Activated CD4-positive, alpha-beta memory T cell treated with anti-CD3 and anti-CD28 coated beads, Interleukin-2, amount 10 ng/mL, durations not matched to agents 7 days and 5 days (primary cell): Measurements from ENCODE around the gene BATF3. TPM values are rescaled to one million over a fixed set of nuclear protein-coding genes. Genes with fewer than 3 reads are reported as not detected.
A peak's percentile ranks its signal among the peaks of the same experiment; 100 is the strongest.
"Not testable (repeated sequence)": the region's sequence is repeated elsewhere in the genome, so short reads cannot be mapped to it uniquely, and the experiment has no call there.

Experiments
- CTCF ChIA-PET: fragments of 350-600 bp; sonication (Branson Sonifier 250); formaldehyde crosslinking; loops from one replicate; lab custom pipeline; 2021; ENCODE audit warnings: antibody characterized with exemption, inconsistent platforms; lab: Charles Lee
- POLR2A ChIA-PET: fragments of 350-600 bp; sonication (Branson Sonifier 250); formaldehyde crosslinking; loops from one replicate; lab custom pipeline; 2021; ENCODE audit warnings: antibody characterized with exemption; lab: Charles Lee
- DNase-seq: peaks from one replicate; pipeline ENCODE4 v3.0.0-alpha.2; 2020
- H3K27ac Mint-ChIP-seq: one replicate; pipeline ENCODE4 v1.8.0; 2021; ENCODE audit warnings: mild to moderate bottlenecking, mixed read lengths
- H3K27me3 Mint-ChIP-seq: one replicate; pipeline ENCODE4 v1.8.0; 2021; ENCODE audit warnings: mixed read lengths
- H3K36me3 Mint-ChIP-seq: one replicate; pipeline ENCODE4 v1.8.0; 2021; ENCODE audit warnings: low read depth, mixed read lengths
- H3K4me1 Mint-ChIP-seq: one replicate; pipeline ENCODE4 v1.8.0; 2021; ENCODE audit warnings: mixed read lengths
- H3K4me3 Mint-ChIP-seq: one replicate; pipeline ENCODE4 v1.8.0; 2021; ENCODE audit warnings: mild to moderate bottlenecking, mixed read lengths
- H3K9me3 Mint-ChIP-seq: one replicate; pipeline ENCODE4 v1.8.0; 2021; ENCODE audit warnings: mixed read lengths
- total RNA-seq, 2 experiments: library from RNA; stranded (reverse); gene quantifications; one replicate each; pipeline ENCODE4 v1.2.3, GENCODE V29; 2021

The BATF3 gene
- total RNA-seq, 2 experiments from 2014 or later: 56.5 to 56.7 TPM

- H3K4me1 Mint-ChIP-seq: peaks cover 61% of the 10 kb centered on the region
- H3K4me3 Mint-ChIP-seq: peak overlapping the region; percentile 66
- peaks cover 38% of the 10 kb centered on the region for H3K36me3 Mint-ChIP-seq
- POLR2A ChIA-PET: interaction anchor here (0.8 to 2.6 kb wide), 12 partner anchors 9 to 114 kb away, joined by 3 to 10 read pairs (median 4); partner anchors contain the start of gene ATF3
- peaks cover 11% of the 10 kb centered on the region for H3K9me3 Mint-ChIP-seq
- CTCF ChIA-PET: interaction anchor here (0.7 to 3.8 kb wide), 10 partner anchors 16 to 272 kb away, joined by 3 to 27 read pairs (median 4); no protein-coding TSS in a partner anchor
- DNase-seq: no peak
- no peaks in the 10 kb centered on the region for H3K27me3 Mint-ChIP-seq
- H3K27ac Mint-ChIP-seq: peak overlapping the region; percentile 92
Observed at GRCh38 chr1:212722270-212722957, 22.8 kb upstream of the BATF3 start.

DNA sequence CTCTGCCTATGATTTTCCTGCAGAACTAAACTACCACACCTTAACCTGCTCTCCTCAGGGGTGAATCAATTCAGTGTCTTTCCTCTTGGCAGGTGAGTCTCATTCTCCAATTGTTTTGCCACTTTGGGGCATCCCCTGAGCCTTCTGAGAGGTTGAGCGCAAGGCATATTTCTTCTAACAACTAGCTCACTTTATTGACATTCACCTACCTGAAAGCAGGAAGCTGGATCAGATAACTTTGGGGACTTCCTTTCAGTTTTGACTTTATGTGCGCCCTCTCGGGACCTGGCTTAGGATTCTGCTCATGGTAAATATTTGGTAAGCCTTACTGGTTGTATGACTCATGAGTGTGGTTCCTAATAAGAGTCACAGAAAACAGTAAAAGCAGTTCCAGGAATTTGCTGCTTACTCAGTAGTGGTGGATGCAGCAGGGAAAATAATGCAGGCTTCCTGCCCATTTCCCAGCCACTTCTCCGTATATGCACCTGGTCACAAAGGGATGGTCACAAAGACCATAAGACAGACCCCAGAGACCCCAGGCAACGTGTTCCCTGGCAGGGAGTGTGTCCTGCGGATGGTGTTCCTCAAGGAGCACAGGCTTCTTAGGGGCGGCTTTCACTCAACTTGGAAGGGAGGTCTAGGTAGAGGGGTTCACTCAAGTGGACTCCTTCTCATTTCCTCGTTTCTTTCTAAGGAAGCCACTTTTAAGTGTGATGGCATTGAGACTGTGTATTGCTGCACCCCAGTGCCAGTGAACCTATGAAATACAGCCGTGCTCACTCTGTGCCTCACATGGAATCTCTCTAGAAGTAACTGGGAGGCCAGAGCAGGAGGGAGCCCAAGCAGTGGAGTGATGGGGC is 22.0 kb upstream of the BATF3 start:
- CTCF ChIA-PET: interaction anchor here (0.7 to 3.8 kb wide), 12 partner anchors 16 to 273 kb away, joined by 3 to 27 read pairs (median 5); no protein-coding TSS in a partner anchor
- peak; percentile 67 for DNase-seq
- H3K27me3 Mint-ChIP-seq: no peaks in the 10 kb centered on the region
- peaks cover 57% of the 10 kb centered on the region for H3K4me1 Mint-ChIP-seq
- peak overlapping the region; percentile 66 for H3K4me3 Mint-ChIP-seq
- peak overlapping the region; percentile 92 for H3K27ac Mint-ChIP-seq
- POLR2A ChIA-PET: interaction anchor here (0.8 to 2.6 kb wide), 12 partner anchors 17 to 71 kb away, joined by 3 to 10 read pairs (median 5); partner anchors contain the start of genes NSL1 and TATDN3
- peaks cover 37% of the 10 kb centered on the region for H3K36me3 Mint-ChIP-seq
- peaks cover 11% of the 10 kb centered on the region for H3K9me3 Mint-ChIP-seq

- Mint-ChIP-seq H3K27ac (no peak overlapping the region), H3K36me3 (peaks cover 23% of the 10 kb centered on the region), H3K27me3 (no peaks in the 10 kb centered on the region), H3K4me3 (no peak overlapping the region), H3K9me3 (peaks cover 11% of the 10 kb centered on the region), H3K4me1 (peaks cover 47% of the 10 kb centered on the region)
- ChIA-PET POLR2A (no interaction called here), CTCF (no interaction called here)
- no peak for DNase-seq
Observed at GRCh38 chr1:212719633-212720032, 20.0 kb upstream of the BATF3 start.

- POLR2A ChIA-PET: interaction anchor here (1.0 kb wide), 1 partner anchor 14 kb away, joined by 3 read pairs; no protein-coding TSS in a partner anchor
- H3K36me3 Mint-ChIP-seq: peaks cover 14% of the 10 kb centered on the region
- no peak for DNase-seq
- H3K27me3 Mint-ChIP-seq: no peaks in the 10 kb centered on the region
- H3K4me1 Mint-ChIP-seq: peaks cover 47% of the 10 kb centered on the region
- CTCF ChIA-PET: interaction anchor here (0.8 kb wide), 1 partner anchor 17 kb away, joined by 3 read pairs; no protein-coding TSS in a partner anchor
- H3K27ac Mint-ChIP-seq: no peak overlapping the region
- no peak overlapping the region for H3K4me3 Mint-ChIP-seq
- H3K9me3 Mint-ChIP-seq: peaks cover 5% of the 10 kb centered on the region
Observed at GRCh38 chr1:212718499-212718898, 18.9 kb upstream of the BATF3 start.

DNA sequence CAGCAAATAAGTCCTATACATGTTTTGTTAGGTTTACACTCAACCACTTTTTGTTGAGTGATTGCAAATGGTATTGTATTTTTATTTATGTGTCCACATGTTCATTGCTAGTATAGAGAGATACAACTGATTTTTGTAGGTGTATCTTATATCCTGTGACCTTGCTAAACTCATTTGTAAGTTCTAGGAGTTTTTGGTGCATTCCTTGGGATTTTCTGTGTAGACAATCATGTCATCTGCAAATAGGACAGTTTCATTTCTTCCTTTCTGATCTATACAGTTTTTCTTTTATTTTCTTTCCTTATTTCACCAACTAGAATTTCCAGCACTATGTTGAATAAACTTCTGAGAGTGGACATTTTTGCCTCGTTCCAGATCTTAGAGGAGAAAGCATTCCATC is 16.5 kb upstream of the BATF3 start:
- H3K36me3 Mint-ChIP-seq: peaks cover 7% of the 10 kb centered on the region
- H3K9me3 Mint-ChIP-seq: no peaks in the 10 kb centered on the region
- ChIA-PET POLR2A (interaction anchor here (1.6 kb wide), 1 partner anchor 76 kb away, joined by 5 read pairs; the partner anchor contains the start of genes NSL1 and TATDN3), CTCF (interaction anchor here (1.0 to 1.5 kb wide), 3 partner anchors 11 to 158 kb away, joined by 3 to 4 read pairs (median 3); no protein-coding TSS in a partner anchor)
- H3K4me1 Mint-ChIP-seq: peaks cover 42% of the 10 kb centered on the region
- no peak overlapping the region for H3K4me3 Mint-ChIP-seq
- H3K27ac Mint-ChIP-seq: no peak overlapping the region
- no peak for DNase-seq
- H3K27me3 Mint-ChIP-seq: no peaks in the 10 kb centered on the region

- CTCF ChIA-PET: interaction anchor here (1.5 kb wide), 1 partner anchor 16 kb away, joined by 4 read pairs; no protein-coding TSS in a partner anchor
Observed at GRCh38 chr1:212713465-212714136, 14.0 kb upstream of the BATF3 start.

DNA sequence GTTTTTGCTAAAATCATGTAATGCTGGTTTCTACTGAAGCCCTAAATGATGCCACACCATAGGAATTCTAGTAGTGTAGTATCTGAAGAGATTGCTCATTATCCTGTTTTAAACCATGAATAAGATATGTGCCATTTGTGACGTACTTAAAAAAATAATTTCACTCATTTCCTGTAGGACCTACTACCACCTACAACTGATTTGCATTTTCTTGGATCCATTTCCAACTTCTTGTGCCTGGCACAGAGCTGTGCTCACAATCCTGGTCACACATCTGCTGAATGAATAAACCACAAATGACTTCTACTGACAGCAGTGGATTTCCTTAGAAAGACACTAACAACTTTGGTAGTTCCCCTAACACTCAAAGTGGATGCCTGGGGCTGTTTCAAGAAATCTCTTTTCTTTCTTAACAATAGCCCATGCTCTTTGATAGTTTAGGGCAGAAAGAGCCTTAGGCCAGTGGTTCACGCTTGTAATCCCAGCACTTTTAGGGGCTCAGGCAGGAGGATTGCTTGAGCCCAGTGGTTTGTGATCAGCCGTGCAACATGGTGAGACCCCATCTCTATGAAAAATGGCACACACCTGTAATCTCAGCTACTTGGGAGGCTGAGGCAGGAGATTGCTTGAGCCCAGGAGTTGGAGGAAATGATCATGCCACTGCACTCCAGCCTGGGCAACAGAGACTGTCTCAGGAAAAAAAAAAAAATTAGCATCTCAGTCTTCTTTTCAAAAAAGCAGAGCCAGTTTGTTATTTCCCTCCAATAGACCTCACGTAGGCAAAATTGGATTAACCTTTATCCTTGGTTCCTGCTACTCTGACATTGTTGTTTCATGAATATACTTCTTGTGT is 13.0 kb upstream of the BATF3 start:
- CTCF ChIA-PET: interaction anchor here (1.0 kb wide), 1 partner anchor 37 kb away, joined by 3 read pairs; no protein-coding TSS in a partner anchor
- Mint-ChIP-seq H3K4me3 (no peak overlapping the region), H3K36me3 (no peaks in the 10 kb centered on the region), H3K27ac (peak overlapping the region; percentile 37), H3K27me3 (no peaks in the 10 kb centered on the region), H3K9me3 (no peaks in the 10 kb centered on the region), H3K4me1 (peaks cover 32% of the 10 kb centered on the region)
- POLR2A ChIA-PET: interaction anchor here (0.7 to 0.8 kb wide), 2 partner anchors 13 to 79 kb away, joined by 3 read pairs; partner anchors contain the start of genes BATF3, NSL1 and TATDN3
- DNase-seq: no peak

More at GRCh38 chr1:212713465-212714136, 14.0 kb upstream of the BATF3 start:
- H3K36me3 Mint-ChIP-seq: peaks cover 2% of the 10 kb centered on the region
- H3K4me3 Mint-ChIP-seq: no peak overlapping the region
- no peaks in the 10 kb centered on the region for H3K27me3 Mint-ChIP-seq
- POLR2A ChIA-PET: no interaction called here
- no peak for DNase-seq
- no peaks in the 10 kb centered on the region for H3K9me3 Mint-ChIP-seq
- H3K27ac Mint-ChIP-seq: peak overlapping the region; percentile 37
- peaks cover 40% of the 10 kb centered on the region for H3K4me1 Mint-ChIP-seq

DNA sequence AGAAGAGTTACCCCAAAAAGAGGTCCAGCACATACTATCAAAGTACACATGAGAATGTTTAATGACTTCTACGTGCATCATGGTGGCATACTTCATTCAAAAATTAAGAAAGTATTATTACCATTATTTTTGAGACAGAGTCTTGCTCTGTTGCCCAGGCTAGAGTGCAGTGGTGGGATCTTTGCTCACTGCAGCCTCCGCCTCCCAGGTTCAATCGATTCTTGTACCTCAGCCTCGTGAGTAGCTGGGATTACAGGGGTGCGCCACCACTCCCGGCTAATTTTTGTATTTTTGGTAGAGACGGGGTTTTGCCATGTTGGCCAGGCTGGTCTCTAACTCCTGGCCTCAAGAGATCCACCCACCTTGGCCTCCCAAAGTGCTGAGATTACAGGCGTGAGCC is 12.3 kb upstream of the BATF3 start:
- Mint-ChIP-seq H3K4me1 (peaks cover 26% of the 10 kb centered on the region), H3K27ac (peak overlapping the region; percentile 37)
- not testable (repeated sequence) for H3K27me3 Mint-ChIP-seq, H3K36me3 Mint-ChIP-seq, DNase-seq, H3K9me3 Mint-ChIP-seq, H3K4me3 Mint-ChIP-seq
- ChIA-PET CTCF (interaction anchor here (1.0 to 1.2 kb wide), 2 partner anchors 38 kb away, joined by 3 read pairs; no protein-coding TSS in a partner anchor), POLR2A (interaction anchor here (0.7 kb wide), 1 partner anchor 80 kb away, joined by 3 read pairs; the partner anchor contains the start of genes NSL1 and TATDN3)

- H3K36me3 Mint-ChIP-seq: no peaks in the 10 kb centered on the region
- ChIA-PET CTCF (interaction anchor here (0.6 to 1.2 kb wide), 3 partner anchors 18 to 59 kb away, joined by 3 read pairs; no protein-coding TSS in a partner anchor), POLR2A (interaction anchor here (1.7 kb wide), 1 partner anchor 10 kb away, joined by 3 read pairs; no protein-coding TSS in a partner anchor)
- H3K9me3 Mint-ChIP-seq: no peaks in the 10 kb centered on the region
- no peaks in the 10 kb centered on the region for H3K27me3 Mint-ChIP-seq
- H3K4me1 Mint-ChIP-seq: peaks cover 24% of the 10 kb centered on the region
- no peak overlapping the region for H3K27ac Mint-ChIP-seq
- no peak for DNase-seq
- H3K4me3 Mint-ChIP-seq: no peak overlapping the region
Observed at GRCh38 chr1:212710566-212710965, 10.9 kb upstream of the BATF3 start.

DNA sequence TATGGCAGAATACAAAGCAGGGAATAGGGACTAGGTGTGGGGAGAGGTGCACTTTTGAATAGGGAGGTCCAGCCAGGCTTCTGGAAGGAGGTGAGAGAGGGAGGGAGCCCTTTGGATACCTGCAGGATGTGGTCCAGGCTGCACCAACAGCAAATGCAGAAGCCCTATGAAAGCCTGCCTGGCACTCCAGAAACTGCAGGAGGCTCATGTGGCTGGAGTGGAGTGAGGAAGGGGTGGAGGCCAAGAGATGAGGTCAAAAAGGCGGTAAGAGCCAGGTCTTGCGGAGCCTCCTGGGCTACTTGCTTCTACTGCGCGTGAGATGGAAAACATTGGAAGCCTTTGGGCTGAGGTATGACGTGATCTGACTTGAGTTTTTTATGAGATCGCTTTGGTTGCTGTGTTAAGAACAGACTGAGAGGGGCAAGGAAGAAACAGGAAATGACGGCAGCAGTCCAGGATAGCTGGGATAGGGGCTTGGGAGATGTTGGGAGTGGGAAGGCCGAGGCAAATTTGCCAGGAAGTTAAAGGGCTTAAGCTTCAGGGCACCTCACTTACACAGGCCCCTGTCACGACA is 4.4 kb upstream of the BATF3 start:
- Mint-ChIP-seq H3K36me3 (no peaks in the 10 kb centered on the region), H3K4me1 (peaks cover 45% of the 10 kb centered on the region), H3K27ac (peak overlapping the region; percentile 11), H3K27me3 (peaks cover 2% of the 10 kb centered on the region), H3K4me3 (no peak overlapping the region), H3K9me3 (no peaks in the 10 kb centered on the region)
- POLR2A ChIA-PET: interaction anchor here (0.7 kb wide), 1 partner anchor 14 kb away, joined by 3 read pairs; no protein-coding TSS in a partner anchor
- DNase-seq: no peak
- CTCF ChIA-PET: interaction anchor here (1.5 to 2.5 kb wide), 2 partner anchors 39 to 46 kb away, joined by 5 to 10 read pairs; no protein-coding TSS in a partner anchor

DNA sequence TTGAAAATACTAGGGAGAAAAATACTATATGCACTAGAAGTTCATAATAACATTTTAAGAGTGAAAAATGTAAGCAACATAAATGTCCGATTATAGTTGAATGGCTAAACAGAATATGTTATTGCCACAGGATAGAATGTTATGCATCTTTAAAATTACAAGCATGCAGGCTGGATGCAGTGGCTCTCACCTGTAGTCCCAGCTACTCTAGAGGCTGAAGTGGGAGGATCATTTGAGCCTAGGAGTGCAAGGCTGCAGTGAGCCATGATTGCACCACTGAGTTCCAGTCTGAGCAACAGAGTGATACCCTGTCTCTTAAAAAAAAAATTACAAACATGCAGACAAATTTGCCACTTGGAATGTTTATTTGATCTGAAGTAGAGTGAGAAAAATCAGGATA is 3.0 kb upstream of the BATF3 start:
- H3K27me3 Mint-ChIP-seq: peaks cover 2% of the 10 kb centered on the region
- H3K4me1 Mint-ChIP-seq: peaks cover 57% of the 10 kb centered on the region
- peaks cover 2% of the 10 kb centered on the region for H3K36me3 Mint-ChIP-seq
- ChIA-PET CTCF (interaction anchor here (1.5 to 2.6 kb wide), 3 partner anchors 38 to 79 kb away, joined by 5 to 12 read pairs (median 10); no protein-coding TSS in a partner anchor), POLR2A (no interaction called here)
- H3K9me3 Mint-ChIP-seq: no peaks in the 10 kb centered on the region
- H3K27ac Mint-ChIP-seq: peak overlapping the region; percentile 60
- H3K4me3 Mint-ChIP-seq: no peak overlapping the region
- DNase-seq: no peak
